Activated CD8-positive, alpha-beta memory T cell treated with anti-CD3 and anti-CD28 coated beads, Interleukin-2, amount 50 U/mL, for 1 hour (primary cell): Measurements from ENCODE around the gene TENM4.

Experiments
- DNase-seq: peaks from one replicate; pipeline ENCODE4 v3.0.0-alpha.2; 2020; ENCODE audit errors: extremely low read depth

TENM4 gene

DNA sequence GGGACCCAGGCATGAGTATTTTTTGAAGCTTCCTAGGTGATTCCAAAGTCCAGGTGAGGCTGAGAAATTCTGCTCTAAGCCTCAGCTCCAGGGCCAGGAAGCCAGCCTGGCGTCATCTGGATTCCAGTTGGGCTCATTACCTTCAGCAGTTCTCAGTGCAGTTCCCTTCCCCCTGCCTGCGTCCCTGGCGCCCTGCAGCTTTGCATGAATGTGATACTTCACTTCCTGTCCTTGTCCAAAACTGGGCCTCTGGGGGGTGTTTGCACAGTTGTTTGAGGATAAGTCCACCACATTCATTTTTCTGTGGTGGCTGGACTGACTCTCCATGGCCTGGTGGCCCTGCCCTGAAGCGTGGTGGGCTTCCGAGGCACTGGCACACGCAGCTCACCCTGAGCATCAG is 98.1 kb downstream of the TENM4 start:
- no peak for DNase-seq

DNA sequence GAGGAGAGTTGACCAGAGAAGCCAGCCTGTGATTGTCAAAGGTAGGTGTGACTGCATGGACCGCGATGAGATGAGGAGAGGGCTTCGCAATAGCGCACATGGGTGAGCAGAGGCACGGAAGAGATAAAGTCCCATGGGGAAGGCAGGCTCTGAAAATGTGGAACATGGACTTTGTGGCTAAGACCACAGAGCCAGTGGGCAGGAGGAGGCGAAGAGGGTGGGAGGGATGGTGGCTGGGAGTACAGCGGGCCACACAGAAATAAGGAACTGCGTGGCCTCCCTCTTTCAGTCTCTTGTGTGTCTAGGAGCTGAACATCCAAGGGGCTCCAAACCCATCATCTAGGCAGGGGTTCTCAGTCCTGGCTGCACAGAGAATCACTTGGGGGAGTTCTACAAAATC is 98.6 kb downstream of the TENM4 start:
- no peak for DNase-seq

DNA sequence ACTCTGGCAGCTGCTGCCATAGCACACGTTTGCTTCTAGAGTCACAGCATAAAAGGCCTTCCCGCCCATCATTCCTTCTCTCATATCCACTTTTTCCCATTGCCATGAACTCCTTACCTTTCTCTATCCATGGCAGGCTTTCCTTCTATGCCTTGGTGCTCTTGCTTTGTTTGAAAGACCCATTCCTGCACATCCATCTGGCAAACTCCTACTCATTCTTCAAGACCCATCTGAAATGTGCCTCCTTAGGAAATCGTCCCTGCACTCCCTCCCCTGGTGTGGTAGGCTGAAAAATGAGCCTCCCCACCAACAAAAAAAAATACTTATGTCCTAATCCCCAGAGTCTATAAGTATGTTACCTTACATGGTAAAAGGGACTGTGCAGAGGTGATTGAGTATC is 100.3 kb downstream of the TENM4 start:
- no peak for DNase-seq

DNA sequence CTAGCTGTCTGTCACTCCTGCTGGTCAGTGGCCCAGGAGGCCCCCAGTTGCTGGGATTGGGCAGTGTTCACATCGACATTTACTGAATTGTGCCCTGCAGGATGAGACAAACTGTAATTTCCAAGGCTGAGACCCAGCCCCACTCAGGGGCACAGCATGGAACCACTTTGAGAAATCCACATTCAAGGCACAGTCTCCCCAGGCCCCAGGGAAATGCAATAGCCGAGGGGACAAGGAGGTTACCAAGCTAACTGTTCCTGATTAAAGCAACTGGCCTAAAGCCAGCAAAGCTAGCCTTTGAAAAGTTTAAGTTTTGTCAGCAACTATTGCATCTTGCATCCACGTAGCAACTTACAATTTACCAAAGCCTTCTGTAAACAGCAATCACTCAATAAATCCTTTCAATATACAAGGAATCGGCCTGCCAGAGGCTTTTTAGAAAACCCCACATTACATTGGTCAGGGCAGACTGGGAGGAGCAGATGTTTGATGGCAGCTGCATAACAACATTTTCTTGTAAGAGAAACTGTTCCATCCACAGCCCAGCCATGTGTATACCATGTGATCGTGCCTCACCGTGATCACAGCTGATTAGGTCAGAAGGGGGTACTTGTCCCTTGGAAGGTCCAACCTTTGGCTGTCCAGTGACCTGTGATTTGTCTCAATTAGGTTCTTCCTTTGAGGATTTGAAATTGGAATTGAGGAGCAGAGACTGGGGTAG is 103.9 kb downstream of the TENM4 start:
- DNase-seq: no peak

DNA sequence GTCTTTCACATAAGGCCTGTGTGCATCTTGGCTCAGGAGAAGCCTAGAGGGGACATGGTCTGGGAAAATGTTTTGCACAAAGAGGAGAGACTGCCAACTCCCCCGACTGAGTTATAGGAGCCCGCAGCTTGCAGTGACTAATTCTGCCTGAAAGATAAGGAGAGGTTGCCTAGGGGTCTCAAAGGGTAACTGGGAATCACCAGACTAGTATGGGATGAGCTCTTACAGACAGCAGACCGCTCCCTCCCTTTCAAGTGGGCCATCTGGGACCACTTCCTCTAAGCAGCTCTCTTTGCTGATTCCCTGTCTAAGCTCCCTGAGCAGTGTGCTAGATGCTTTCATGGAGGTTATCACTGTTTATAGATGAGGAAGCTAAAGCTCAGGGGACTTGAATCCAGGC is 105.1 kb downstream of the TENM4 start:
- no peak for DNase-seq

DNA sequence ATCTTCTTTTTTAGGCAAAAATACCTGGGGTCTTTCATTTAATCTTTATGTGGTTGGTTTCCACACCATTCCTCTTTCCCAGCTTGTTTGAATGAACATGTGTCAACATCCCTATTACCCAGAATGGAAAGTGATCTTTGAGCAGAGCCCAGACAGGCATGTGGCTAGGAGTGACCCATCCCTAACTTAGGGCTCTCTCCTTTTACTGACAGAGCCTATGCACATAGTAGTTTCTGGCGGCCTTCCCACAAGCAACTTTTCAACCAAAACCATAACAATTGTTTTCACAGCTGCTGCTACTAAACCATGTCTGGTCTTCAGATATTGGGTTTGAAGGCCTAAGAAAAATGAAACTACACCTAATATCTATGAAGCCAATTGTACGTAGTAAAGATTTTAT is 107.5 kb downstream of the TENM4 start:
- DNase-seq: no peak

DNA sequence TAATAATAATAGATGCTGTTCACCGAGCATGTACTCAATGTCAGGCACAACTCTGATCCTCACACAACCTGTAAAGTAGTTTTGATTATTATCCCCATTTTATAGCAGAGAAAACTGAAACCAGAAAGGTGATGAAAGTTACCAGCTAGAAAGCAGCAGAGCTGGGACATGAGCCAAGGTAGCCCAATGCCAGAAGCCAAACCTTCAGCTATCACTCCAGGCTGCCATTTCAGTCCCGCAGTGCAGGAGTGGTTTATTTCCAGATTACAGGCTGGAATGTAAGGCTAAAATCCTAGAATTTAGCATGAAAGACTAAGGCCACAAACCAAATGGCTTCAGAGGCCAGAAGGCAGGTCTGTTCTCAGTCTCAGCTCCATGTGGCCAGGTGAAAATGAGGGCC is 108.8 kb downstream of the TENM4 start:
- no peak for DNase-seq

DNA sequence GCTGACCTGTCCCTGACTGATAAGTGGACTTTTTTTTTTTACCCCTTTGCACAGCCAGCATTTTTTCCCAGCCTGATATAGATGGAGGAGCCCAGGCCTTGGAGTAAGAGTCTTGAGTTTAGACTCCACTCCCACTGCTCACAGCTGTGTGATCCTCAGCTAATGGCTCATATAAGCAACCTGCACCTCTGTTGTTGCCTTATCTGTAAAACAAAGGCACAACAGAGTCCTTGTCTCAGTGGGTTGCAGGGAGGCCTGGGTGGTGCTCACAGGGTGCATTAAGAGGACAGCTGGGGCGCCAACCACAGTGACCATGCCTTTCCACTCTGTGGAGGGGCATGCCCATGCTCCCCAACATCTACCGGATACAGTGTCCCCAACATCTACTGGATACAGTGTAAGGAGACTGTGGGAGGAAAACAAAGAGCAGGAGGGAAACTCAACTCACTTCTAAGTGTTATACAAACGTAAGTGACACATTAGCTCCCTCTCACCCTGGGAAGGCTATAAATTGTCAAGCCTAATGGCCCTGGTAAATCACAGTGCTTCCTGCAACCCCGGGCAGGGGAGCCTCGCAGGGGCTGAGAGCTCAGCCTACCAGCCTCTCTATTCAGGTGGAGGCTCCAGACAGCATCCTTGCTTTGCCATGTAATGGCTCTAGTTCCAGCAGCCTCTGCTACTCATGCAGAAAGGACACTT is 109.5 kb downstream of the TENM4 start:
- no peak for DNase-seq

DNA sequence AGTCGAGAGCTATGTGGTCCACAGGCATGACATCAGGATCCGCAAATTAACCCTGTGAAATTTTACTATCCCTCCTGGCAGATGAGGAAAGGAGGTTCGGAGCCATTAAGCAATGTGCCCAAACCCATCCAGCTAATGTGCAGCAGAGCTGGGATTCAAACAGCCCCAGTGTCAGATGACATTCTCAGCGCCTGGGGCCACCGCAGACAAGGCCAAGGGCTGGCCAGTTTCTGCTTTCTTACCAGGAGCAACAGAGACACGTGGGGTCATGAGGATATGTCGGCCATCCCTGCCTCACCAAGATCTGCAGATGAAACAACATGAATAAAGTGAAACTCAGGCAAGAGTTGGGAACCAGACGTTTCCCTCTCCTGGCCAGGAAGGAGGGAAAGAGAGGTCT is 110.2 kb downstream of the TENM4 start:
- no peak for DNase-seq

DNA sequence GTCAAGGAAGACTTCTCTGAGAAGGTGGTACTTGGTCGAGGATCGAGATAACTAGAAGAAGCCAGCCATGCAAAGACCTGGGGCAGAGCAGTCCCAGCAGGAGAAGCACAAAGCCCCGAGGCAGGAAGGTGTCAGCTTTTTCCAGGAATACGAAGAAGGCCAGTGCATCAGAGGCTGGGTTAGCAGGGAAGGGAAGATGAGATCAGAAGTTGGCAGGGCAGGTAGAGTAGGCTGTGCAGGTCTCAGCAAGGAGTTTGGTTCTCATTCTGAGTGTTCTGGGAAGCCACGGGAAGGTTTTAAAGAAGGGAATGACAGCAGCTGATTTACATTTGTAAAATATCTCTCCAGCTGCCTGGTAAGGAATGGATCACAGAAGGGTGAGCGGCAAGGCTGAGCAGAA is 111.3 kb downstream of the TENM4 start:
- no peak for DNase-seq

DNA sequence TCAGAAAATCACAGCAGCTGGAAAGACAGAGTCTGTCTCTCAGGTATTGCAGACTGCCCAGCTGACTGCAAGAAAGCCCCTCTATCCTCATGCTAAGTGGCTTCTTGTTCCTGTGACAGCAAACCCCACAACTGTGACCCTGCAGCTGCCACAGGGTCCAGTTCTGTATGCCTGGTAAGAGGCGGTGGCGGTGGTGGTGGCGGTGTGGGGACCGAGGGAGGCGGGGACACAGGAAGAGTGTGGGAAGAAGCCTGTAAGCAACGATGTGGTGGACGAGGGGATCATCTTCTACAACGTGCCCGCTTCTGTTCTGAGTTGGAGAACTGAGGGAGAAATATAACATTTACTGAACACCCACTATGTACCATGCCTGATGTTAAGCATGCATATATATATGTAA is 112.4 kb downstream of the TENM4 start:
- no peak for DNase-seq

DNA sequence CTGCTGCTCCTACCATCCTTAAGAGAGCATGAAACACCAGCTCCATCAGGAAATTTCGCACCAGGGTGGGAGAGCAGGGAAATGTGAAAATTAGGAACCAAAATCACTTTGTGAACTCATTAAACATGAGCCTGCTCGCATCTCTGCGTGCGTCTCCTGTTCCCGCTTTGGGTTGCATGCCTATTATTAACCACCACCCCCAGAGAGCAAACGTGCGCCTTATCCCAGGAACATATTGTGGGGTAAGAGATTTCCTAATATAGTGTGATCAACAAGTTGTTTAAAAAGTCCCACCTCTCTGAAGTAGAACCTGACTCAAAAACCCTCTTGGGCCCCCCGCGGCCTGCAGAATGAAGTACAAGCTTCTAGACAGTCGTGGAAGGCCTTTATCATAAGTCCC is 115.0 kb downstream of the TENM4 start:
- DNase-seq: no peak

DNA sequence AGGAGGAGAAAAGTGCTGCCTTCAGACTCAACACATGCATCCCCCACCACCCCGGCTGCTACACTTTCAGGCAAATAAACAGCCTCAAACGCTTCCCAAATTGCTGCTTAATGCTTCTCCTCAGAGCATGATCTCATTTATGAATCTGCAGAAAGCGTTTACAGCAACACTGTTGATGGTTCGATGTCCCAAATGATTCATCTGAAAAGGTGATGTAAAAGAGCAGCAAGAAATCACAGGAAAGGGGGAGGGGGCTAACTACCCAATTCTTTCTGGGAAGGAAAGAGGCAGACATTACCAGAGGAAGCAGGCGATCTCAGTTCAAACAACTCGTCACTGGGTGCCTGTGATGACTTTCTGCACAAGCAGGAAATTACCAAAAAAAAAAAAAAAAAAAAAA is 119.6 kb downstream of the TENM4 start:
- no peak for DNase-seq

DNA sequence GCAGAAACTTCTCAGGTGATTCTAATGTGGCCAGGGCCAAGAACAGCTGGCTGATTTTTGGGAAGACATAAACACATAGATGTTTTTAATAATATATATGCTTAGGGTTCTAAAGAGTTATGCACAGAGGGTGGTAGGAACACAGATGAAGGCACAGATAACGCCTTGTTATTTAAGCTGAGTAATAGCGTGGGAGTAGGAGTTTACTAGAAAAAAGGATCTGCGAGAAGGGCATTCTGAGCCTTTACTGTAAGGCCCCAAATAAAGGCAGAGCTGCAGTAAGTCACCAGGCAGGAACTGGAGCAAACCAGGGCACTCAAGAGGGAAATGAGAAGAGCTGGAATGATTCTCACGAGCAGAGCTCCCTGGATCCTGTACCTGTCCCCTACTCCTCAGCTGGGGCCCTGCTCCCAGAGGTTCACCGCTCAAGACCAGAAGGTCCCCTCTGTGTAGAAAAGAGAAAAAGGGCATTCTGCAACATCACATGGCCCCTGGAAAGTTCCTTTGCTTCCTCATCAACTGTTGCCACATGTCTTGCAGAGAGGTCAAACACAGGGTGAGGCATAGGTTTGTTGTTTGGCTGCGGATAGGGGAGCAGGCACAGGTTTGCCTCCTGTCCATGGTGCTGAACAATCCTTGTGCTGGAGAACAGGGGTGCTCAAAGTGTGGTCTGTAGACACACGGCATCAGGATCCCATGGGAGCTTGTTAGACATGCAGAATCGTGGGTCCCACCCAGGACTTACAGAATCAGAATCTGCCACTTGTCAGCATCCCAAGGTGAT is 125.7 kb downstream of the TENM4 start:
- no peak for DNase-seq

DNA sequence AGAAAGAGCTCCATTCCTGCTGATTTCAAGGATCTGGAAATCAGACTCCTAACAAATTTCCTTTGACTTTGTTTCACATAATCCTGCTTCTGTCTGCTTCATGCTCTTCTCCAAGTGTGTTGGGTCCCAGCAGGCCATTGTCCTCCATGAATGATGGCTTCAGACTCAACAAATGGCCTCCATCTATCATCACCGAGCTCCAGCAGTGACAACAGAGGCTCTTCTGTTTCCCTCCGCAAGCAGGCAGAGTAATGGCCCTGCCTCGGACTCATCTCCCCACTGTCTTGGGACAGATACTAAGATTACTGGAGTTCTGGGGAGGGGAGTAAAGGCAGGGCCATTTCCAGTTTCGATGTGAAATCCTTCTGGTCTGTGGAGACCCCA is 127.3 kb downstream of the TENM4 start:
- no peak for DNase-seq

DNA sequence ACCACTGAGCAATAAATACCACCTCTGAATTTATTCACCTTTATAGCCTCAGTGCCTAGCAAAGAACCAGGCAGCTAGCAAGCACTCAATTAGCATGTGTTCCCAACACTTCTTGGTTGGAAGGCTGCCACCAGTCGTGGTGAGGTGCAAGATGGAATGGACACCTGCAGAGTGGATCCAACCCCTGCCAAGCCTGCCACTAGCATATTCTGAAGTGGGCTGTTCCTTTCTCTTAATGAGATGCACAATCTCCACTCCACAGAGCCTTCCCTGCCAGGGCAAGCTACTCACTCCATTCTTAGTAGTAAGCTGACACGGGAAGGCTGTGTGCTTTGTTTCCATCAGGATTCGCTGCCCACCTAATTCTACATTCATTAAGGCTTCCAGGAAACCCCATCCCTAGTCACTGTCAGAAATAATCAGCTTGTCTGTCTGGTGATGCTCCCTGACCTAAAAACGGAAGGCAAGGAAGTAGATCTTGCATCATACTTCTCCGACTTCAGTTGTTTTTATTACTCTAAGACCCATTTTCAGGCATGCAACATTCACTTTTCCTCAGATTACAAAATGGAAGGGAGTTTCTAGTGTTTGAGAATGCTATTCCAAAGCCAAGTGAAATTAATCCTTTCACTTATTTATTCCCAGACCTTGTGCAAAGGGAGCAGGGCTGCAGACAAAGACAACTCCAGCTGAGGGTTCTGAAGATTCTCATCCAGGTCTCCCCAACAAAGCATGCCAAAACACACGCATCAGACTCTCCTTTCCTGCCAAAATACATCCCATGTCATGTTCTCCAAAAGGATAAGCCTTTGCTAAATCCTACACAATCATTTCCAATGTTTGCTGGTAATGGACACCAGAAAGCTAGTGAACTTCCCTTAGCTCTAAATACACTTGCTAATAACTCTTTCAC is 128.0 kb downstream of the TENM4 start:
- DNase-seq: no peak

DNA sequence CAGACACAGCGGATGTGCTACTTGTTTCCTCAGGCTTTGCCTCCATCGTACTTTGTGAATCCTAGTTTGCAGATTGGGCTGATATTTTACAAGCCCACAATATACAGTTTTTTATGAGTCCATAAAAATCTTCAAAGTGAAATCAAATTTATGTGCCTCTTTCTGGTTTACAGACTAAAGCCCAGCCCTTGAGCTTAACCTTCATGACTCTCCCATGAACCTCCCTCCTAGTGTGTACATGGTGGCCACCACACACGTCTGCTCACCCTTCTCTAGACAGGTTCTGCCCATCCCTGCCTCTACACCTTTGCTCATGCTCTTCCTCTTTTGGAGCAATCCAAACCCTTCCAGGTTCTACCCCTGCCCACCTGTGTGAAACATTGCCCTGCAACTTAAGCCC is 129.4 kb downstream of the TENM4 start:
- no peak for DNase-seq

DNA sequence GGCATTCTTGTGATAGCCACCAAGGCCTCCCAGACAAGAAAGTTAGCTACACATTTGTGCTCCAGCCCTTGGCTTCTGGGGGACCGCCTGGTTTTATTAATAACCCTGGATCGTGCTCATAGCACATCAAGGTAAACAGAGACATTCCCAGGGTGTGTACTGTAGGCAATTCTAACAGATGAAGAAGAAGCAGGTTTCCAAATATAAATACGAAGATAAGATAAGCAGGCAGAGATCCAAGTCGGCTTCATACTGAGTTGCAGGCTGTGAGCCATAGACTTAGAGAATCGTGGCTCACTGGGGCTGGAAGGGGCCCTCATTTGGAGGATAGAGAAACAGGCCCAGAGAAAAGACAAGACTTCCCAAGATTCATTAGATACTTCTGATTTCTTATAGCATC is 131.4 kb downstream of the TENM4 start:
- DNase-seq: no peak

DNA sequence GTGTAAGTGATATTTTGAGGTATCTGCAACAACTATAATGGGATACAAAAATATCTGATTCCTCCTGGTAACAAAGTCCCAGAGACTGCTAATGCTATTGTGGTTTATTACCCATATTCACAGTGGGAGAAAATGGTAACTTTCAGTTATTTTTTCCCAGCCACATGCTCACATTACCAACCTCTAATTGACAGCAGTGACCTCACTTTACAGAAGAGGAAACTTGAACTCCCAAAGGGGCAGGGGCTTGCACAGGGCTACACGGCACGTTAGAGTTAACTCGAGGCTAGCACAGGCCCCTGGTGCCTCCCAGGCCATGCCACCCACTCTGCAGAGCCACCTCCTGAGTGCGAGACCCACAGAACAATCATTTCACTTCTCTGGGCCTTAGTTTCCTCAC is 132.4 kb downstream of the TENM4 start:
- DNase-seq: no peak

DNA sequence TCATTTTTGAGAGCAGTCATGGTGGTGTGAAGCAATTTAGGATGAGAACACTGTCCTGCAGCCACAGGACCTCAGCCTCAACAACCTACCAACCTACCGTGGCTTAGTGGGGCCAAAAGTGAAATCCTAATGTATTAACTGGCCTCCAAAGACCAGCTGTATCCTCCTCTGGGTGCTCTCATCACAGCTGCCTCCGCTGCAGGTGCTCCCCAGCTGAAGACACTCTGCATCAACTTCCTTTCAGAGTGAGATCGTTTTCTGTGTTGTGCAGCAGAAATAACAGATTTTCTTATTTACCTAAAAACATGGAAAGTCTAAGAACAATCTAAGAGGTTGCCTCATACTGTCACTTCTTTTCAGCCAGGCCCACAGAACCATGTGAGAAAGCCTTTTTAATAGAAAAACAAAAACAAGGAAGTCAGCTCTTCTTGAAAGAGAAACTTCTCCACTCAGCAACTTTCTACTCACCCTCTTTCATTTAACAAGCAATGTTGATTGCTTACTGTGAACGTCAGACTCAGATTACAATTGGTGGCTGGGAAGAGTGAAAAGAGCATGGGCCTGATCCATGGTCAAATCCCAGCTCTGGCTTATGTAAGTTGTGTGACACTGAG is 136.1 kb downstream of the TENM4 start:
- DNase-seq: no peak

DNA sequence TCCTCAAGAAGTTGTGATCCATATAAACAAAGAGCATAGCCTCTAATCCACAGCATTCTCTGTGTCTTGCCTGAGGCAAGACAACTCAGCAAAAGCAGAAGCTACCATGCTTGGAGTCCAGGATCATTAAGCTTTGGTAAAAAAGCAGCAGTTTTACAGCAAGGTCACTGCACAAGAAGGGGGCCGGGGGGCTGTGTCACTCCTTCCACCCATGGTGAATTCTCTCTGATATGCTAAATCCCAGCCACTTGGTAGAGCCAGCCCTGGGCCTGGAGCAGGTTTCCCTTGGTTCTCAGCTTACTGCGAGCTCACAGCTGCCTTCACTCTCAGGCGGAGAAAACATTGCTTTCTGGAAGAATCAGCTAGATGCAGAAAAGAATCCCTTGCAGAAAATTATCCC is 144.7 kb downstream of the TENM4 start:
- DNase-seq: no peak
